Panc1 (cell line): Measurements from ENCODE around the gene STK25.

Source experiments
- CTCF ChIP-seq: fragments of 450-650 bp; IDR thresholded peaks from 2 replicates; pipeline ENCODE4 v1.5.1; 2017; ENCODE audit warnings: mild to moderate bottlenecking
- SIN3A ChIP-seq: IDR thresholded peaks from 2 replicates; pipeline ENCODE4 v1.6.1; 2012; ENCODE audit warnings: low read depth, mild to moderate bottlenecking, low read length, moderate library complexity, borderline replicate concordance; ENCODE audit not compliant: insufficient read depth

- TF ChIP-seq SIN3A (no peak), CTCF (no peak)
Measured at GRCh38 chr2:241517297-241517696, 8.9 kb upstream of the STK25 start.
